Karpas-422 (cell line): Measurements from ENCODE around the gene DDX51. TPM values are rescaled to one million over a fixed set of nuclear protein-coding genes. Genes with fewer than 3 reads are reported as not detected.
"Not testable (repeated sequence)": the region's sequence is repeated elsewhere in the genome, so short reads cannot be mapped to it uniquely, and the experiment has no call there.

ENCODE experiments used
- DNase-seq: peaks from one replicate; pipeline ENCODE4 v3.0.0-alpha.2; 2015
- H2AFZ ChIP-seq: fragments of 200-600 bp; sonication (generic); 2 replicates; pipeline ENCODE4 v1.6.1; 2014; ENCODE audit warnings: antibody characterized with exemption, low read length, mixed read lengths
- H3K27ac ChIP-seq: fragments of 200-600 bp; sonication (generic); 2 replicates; pipeline ENCODE4 v1.5.1; 2014; ENCODE audit warnings: mild to moderate bottlenecking, low read length, moderate library complexity
- H3K27me3 ChIP-seq: fragments of 200-600 bp; sonication (generic); 2 replicates; pipeline ENCODE4 v1.6.1; 2014; ENCODE audit warnings: low read length, mixed read lengths
- H3K36me3 ChIP-seq: fragments of 200-600 bp; sonication (generic); 2 replicates; pipeline ENCODE4 v1.6.1; 2014; ENCODE audit warnings: low read length, mixed read lengths; ENCODE audit not compliant: insufficient read depth
- H3K4me1 ChIP-seq: fragments of 200-600 bp; sonication (generic); 2 replicates; pipeline ENCODE4 v1.6.1; 2014; ENCODE audit warnings: mild to moderate bottlenecking, low read length, mixed read lengths
- H3K4me2 ChIP-seq: fragments of 200-600 bp; sonication (generic); 2 replicates; pipeline ENCODE4 v1.6.1; 2014; ENCODE audit warnings: low read length, low read depth, mild to moderate bottlenecking; ENCODE audit not compliant: poor library complexity, severe bottlenecking
- H3K4me3 ChIP-seq: fragments of 200-600 bp; sonication (generic); 2 replicates; pipeline ENCODE4 v1.5.1; 2014; ENCODE audit warnings: mild to moderate bottlenecking, antibody characterized with exemption, low read length, mixed read lengths
- H3K79me2 ChIP-seq: fragments of 200-600 bp; sonication (generic); 2 replicates; pipeline ENCODE4 v1.6.1; 2014; ENCODE audit warnings: mild to moderate bottlenecking, low read length, mixed read lengths
- H3K9ac ChIP-seq: fragments of 200-600 bp; sonication (generic); 2 replicates; pipeline ENCODE4 v1.6.0; 2014; ENCODE audit warnings: low read length
- H3K9me2 ChIP-seq: fragments of 200-600 bp; sonication (generic), shearing (Covaris generic); replicated peaks from 2 replicates; pipeline ENCODE4 v1.6.0; 2014; ENCODE audit warnings: mild to moderate bottlenecking, low read length, moderate library complexity; ENCODE audit not compliant: insufficient read depth
- H3K9me3 ChIP-seq: fragments of 300-700, 200-600 bp; sonication (generic); 2 replicates; pipeline ENCODE4 v1.6.1; 2014; ENCODE audit warnings: low read length, mixed read lengths
- H4K20me1 ChIP-seq: fragments of 200-600 bp; sonication (generic); 2 replicates; pipeline ENCODE4 v1.6.1; 2014; ENCODE audit warnings: mild to moderate bottlenecking, antibody characterized with exemption, low read length, low read depth; ENCODE audit not compliant: insufficient read depth
- total RNA-seq: library from RNA; depleted of rRNA; stranded (reverse); fragments of >200 nt; shearing (Covaris generic); gene quantifications from 2 replicates; pipeline ENCODE4 v1.2.3, GENCODE V29; 2014; ENCODE audit warnings: low replicate concordance

Gene DDX51
- total RNA-seq, 1 experiment from 2014 or later: 6.4 TPM

GRCh38 chr12:132136226-132136625 lies 7.9 kb downstream of the DDX51 start:
- not testable (repeated sequence) for H3K27me3 ChIP-seq, H3K9me3 ChIP-seq, DNase-seq, H2AFZ ChIP-seq, H3K4me3 ChIP-seq, H3K9me2 ChIP-seq, H3K4me2 ChIP-seq, H3K9ac ChIP-seq, H3K27ac ChIP-seq, H4K20me1 ChIP-seq, H3K36me3 ChIP-seq, H3K79me2 ChIP-seq
- peaks cover 17% of the 10 kb centered on the region for H3K4me1 ChIP-seq

GRCh38 chr12:132134653-132135183 lies 9.4 kb downstream of the DDX51 start:
- not testable (repeated sequence) for H3K4me2 ChIP-seq, H4K20me1 ChIP-seq, H3K9ac ChIP-seq

GRCh38 chr12:132133952-132134652 lies 10.0 kb downstream of the DDX51 start:
- Histone ChIP-seq H3K4me1 (peaks cover 17% of the 10 kb centered on the region), H3K4me2 (no peak overlapping the region), H4K20me1 (no peaks in the 10 kb centered on the region), H3K9me3 (no peaks in the 10 kb centered on the region), H3K4me3 (no peak overlapping the region), H3K27ac (no peak overlapping the region), H3K27me3 (no peaks in the 10 kb centered on the region), H2AFZ (no peak overlapping the region), H3K9me2 (no peaks in the 10 kb centered on the region), H3K79me2 (no peaks in the 10 kb centered on the region), H3K9ac (no peak overlapping the region), H3K36me3 (no peaks in the 10 kb centered on the region)
- no peak for DNase-seq

More at GRCh38 chr12:132134653-132135183, 9.4 kb downstream of the DDX51 start:
- H3K27me3 ChIP-seq, H3K4me3 ChIP-seq, H3K36me3 ChIP-seq, H3K79me2 ChIP-seq, H3K9me2 ChIP-seq, DNase-seq, H2AFZ ChIP-seq, H3K27ac ChIP-seq, H3K9me3 ChIP-seq: not testable (repeated sequence)
- H3K4me1 ChIP-seq: peaks cover 17% of the 10 kb centered on the region

- Histone ChIP-seq H3K79me2 (no peaks in the 10 kb centered on the region), H3K4me1 (peaks cover 15% of the 10 kb centered on the region), H3K4me2 (no peak overlapping the region), H3K4me3 (no peak overlapping the region), H3K27me3 (no peaks in the 10 kb centered on the region), H2AFZ (no peak overlapping the region), H4K20me1 (no peaks in the 10 kb centered on the region), H3K9ac (no peak overlapping the region), H3K36me3 (peaks cover 8% of the 10 kb centered on the region), H3K9me3 (peaks cover 2% of the 10 kb centered on the region; the same call in 1 of the 2 replicates), H3K27ac (no peak overlapping the region), H3K9me2 (no peaks in the 10 kb centered on the region)
- no peak for DNase-seq
Observed at GRCh38 chr12:132132609-132133430, 11.3 kb downstream of the DDX51 start.

- Histone ChIP-seq H3K4me1 (peaks cover 6% of the 10 kb centered on the region), H4K20me1 (no peaks in the 10 kb centered on the region), H3K9me3 (peaks cover 7% of the 10 kb centered on the region; the same call in 1 of the 2 replicates), H3K9me2 (no peaks in the 10 kb centered on the region), H3K4me2 (no peak overlapping the region), H3K36me3 (peaks cover 17% of the 10 kb centered on the region), H3K79me2 (no peaks in the 10 kb centered on the region), H3K4me3 (no peak overlapping the region), H2AFZ (no peak overlapping the region), H3K27ac (no peak overlapping the region), H3K9ac (no peak overlapping the region), H3K27me3 (no peaks in the 10 kb centered on the region)
- DNase-seq: no peak
Observed at GRCh38 chr12:132131952-132132351, 12.2 kb downstream of the DDX51 start.

GRCh38 chr12:132131229-132131628 lies 12.9 kb downstream of the DDX51 start:
- H3K4me1 ChIP-seq: no peaks in the 10 kb centered on the region; the same call in none of the 2 replicates
- H3K9ac ChIP-seq: no peak overlapping the region
- no peak overlapping the region for H3K27ac ChIP-seq
- H3K9me3 ChIP-seq: peaks cover 7% of the 10 kb centered on the region; the same call in 1 of the 2 replicates
- H3K27me3 ChIP-seq: no peaks in the 10 kb centered on the region
- H3K79me2 ChIP-seq: no peaks in the 10 kb centered on the region
- H3K36me3 ChIP-seq: peaks cover 24% of the 10 kb centered on the region
- H3K9me2 ChIP-seq: no peaks in the 10 kb centered on the region
- DNase-seq: no peak
- no peak overlapping the region for H3K4me3 ChIP-seq
- H3K4me2 ChIP-seq: no peak overlapping the region
- H4K20me1 ChIP-seq: no peaks in the 10 kb centered on the region
- no peak overlapping the region for H2AFZ ChIP-seq

- Histone ChIP-seq H3K4me2 (no peak overlapping the region), H3K79me2 (no peaks in the 10 kb centered on the region), H3K4me1 (no peaks in the 10 kb centered on the region; the same call in 1 of the 2 replicates), H3K36me3 (peaks cover 30% of the 10 kb centered on the region), H3K4me3 (no peak overlapping the region), H2AFZ (no peak overlapping the region), H3K9me3 (peaks cover 7% of the 10 kb centered on the region; the same call in 1 of the 2 replicates), H3K27me3 (no peaks in the 10 kb centered on the region), H3K9ac (no peak overlapping the region), H3K9me2 (no peaks in the 10 kb centered on the region), H3K27ac (no peak overlapping the region), H4K20me1 (no peaks in the 10 kb centered on the region)
- DNase-seq: no peak
Observed at GRCh38 chr12:132130690-132131089, 13.4 kb downstream of the DDX51 start.

- H3K9ac ChIP-seq: no peak overlapping the region
- no peaks in the 10 kb centered on the region for H3K79me2 ChIP-seq
- no peak overlapping the region for H3K27ac ChIP-seq
- no peak overlapping the region for H3K4me2 ChIP-seq
- peaks cover 7% of the 10 kb centered on the region; the same call in 1 of the 2 replicates for H3K9me3 ChIP-seq
- no peaks in the 10 kb centered on the region for H3K27me3 ChIP-seq
- no peak overlapping the region for H3K4me3 ChIP-seq
- no peaks in the 10 kb centered on the region for H3K9me2 ChIP-seq
- H4K20me1 ChIP-seq: no peaks in the 10 kb centered on the region
- no peak for DNase-seq
- no peak overlapping the region for H2AFZ ChIP-seq
- H3K4me1 ChIP-seq: no peaks in the 10 kb centered on the region; the same call in 1 of the 2 replicates
- peaks cover 46% of the 10 kb centered on the region for H3K36me3 ChIP-seq
Observed at GRCh38 chr12:132129007-132129406, 15.1 kb downstream of the DDX51 start.
